ENCODE data around the gene TPM3. TPM values are rescaled to one million over a fixed set of nuclear protein-coding genes. Genes with fewer than 3 reads are reported as not detected.
A peak's percentile ranks its signal among the peaks of the same experiment; 100 is the strongest.

TPM3 gene
- total and polyA plus RNA-seq, 7 experiments from 2014 or later = 264 to 718 (median 423) TPM

DNA sequence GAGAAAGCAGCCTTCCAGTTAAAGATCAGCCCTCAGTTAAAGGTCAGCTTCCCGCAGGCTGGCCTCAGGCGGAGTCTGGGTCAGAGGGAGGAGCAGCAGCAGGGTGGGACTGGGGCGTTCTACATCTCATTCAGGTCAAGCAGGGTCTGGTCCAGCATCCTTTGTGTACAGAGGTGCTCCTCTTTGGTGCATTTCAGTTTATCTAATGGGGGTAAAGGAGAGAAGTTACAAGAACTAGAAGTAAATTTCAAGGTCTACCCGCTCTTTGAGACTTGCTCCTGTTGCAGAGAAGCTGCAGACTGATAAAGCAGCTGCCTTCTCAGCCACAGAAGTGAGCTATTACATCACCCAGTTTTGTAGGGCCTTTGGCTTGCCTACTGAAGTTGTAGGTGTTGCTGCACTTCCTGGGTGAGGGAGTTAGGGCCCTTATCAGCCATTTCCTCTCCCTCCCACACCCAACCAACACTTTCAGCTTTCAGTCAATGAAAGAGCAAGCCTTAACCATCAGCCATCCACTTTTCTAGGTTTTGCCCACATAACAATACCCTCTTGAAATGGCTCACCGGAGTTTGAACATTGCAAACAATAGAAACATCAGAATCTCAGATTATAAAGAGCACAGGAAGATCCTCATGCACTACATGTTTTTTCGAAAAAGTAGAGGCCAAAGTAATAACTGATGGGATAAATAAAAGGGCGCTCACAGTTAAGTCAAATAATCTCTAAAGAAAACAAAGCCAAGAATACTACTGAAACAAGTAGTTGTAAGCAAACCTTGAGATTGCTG, 34.2 kb downstream of the TPM3 start:
- peaks cover 0 to 16% (median 3%) of the 10 kb centered on the region in 11 donors for H3K9me3 Mint-ChIP-seq

DNA sequence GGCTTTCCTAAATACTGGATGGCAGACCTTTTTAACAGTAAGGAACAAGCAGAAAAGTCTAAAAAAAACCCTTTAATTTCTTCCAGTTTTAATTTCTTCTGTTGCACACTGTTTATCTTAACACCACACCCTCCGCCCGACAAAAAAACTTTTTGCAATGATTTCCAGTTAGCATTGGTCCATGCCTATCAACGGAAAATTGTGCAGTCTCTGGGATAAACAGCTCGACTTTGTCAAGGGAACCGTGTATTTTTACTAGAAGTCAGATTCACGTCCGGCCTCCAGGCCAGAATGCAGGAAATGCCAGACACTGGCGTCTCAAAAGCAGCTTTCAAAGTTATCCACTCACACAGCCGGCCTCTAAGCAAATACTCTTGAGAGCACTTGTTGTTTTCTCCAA, 36.6 kb downstream of the TPM3 start:
- H3K36me3 ChIP-seq (ENCODE audit: control insufficient read depth in 2 of 3, insufficient read depth in 3 of 3, low read length in 3 of 3) = peaks cover 4 to 17% (median 7%) of the 10 kb centered on the region in 3 experiments
- no peak overlapping the region for H3K4me3 ChIP-seq (ENCODE audit: low read length)
- ATAC-seq (no peak), DNase-seq (no peak)
- peaks cover 0 to 58% (median 31%) of the 10 kb centered on the region in 5 donors for H3K36me3 Mint-ChIP-seq
- ChIA-PET POLR2A (interaction anchor here (0.6 to 10.1 kb wide), 5 partner anchors 8 to 178 kb away, joined by 3 to 115 read pairs (median 5); partner anchors contain the start of gene RPS27), CTCF (interaction anchor here (1.5 kb wide), 1 partner anchor 164 kb away, joined by 3 read pairs; no protein-coding TSS in a partner anchor)
- peaks cover 0 to 4% (median 0%) of the 10 kb centered on the region in 3 experiments for H3K9me3 ChIP-seq (ENCODE audit: control insufficient read depth in 2 of 3, low read length in 3 of 3)
- H3K4me3 Mint-ChIP-seq = peak overlapping the region in 8 of 10 donors; percentile 5 to 59 (median 46)
- H3K4me1 ChIP-seq (ENCODE audit: control insufficient read depth in 2 of 2, insufficient read depth in 2 of 2, low read length in 2 of 2) = peaks cover 34 to 70% of the 10 kb centered on the region in 2 donors
- peaks cover 0 to 13% (median 3%) of the 10 kb centered on the region in 11 donors for H3K9me3 Mint-ChIP-seq
- H3K27me3 ChIP-seq (ENCODE audit: control insufficient read depth in 2 of 2, insufficient read depth in 2 of 2, low read length in 2 of 2) = no peaks in the 10 kb centered on the region
- peaks cover 36 to 80% (median 64%) of the 10 kb centered on the region in 7 donors for H3K4me1 Mint-ChIP-seq
- H3K27me3 Mint-ChIP-seq = no peaks in the 10 kb centered on the region
- peak overlapping the region; percentile 77 for H3K27ac ChIP-seq (ENCODE audit: low read depth, low read length)
- H3K27ac Mint-ChIP-seq = peak overlapping the region; percentile 79 to 97 (median 96)
- intact Hi-C loops (cut with micrococcal nuclease) = loop anchor here (5.0 to 10.0 kb wide), 5 partner anchors 38 to 480 kb away; partner anchors contain the start of genes ILF2 (in 1 of the 2), NPR1 (in 1 of the 2) and RPS27 (in 1 of the 2)

More for the DNA sequence above, 34.2 kb downstream of the TPM3 start:
- Histone ChIP-seq H3K9me3 (ENCODE audit: control insufficient read depth in 2 of 3, low read length in 3 of 3) (peaks cover 0 to 4% (median 0%) of the 10 kb centered on the region in 3 experiments), H3K4me3 (ENCODE audit: low read length) (peak overlapping the region; percentile 12), H3K27me3 (ENCODE audit: control insufficient read depth in 2 of 2, insufficient read depth in 2 of 2, low read length in 2 of 2) (no peaks in the 10 kb centered on the region), H3K4me1 (ENCODE audit: control insufficient read depth in 2 of 2, insufficient read depth in 2 of 2, low read length in 2 of 2) (peaks cover 34 to 71% of the 10 kb centered on the region in 2 donors), H3K27ac (ENCODE audit: low read depth, low read length) (peak overlapping the region; percentile 74), H3K36me3 (ENCODE audit: control insufficient read depth in 2 of 3, insufficient read depth in 3 of 3, low read length in 3 of 3) (peaks cover 7 to 37% (median 10%) of the 10 kb centered on the region in 3 experiments)
- ChIA-PET CTCF (interaction anchor here (0.7 to 1.8 kb wide), 5 partner anchors 9 to 25 kb away, joined by 3 to 7 read pairs (median 4); no protein-coding TSS in a partner anchor), POLR2A (interaction anchor here (0.6 to 10.1 kb wide), 15 partner anchors 10 to 523 kb away, joined by 3 to 115 read pairs (median 4); partner anchors contain the start of genes CHTOP and RPS27)
- H3K4me1 Mint-ChIP-seq = peaks cover 36 to 81% (median 69%) of the 10 kb centered on the region in 7 donors
- ATAC-seq (peak; percentile 98), DNase-seq (peak in 8 of 9 donors; percentile 71 to 90 (median 86))
- intact Hi-C loops (cut with micrococcal nuclease) = loop anchor here (1.0 to 10.0 kb wide), 11 partner anchors 25 to 483 kb away; partner anchors contain the start of genes RPS27 (in 2 of the 2), UBAP2L (in 2 of the 2), HAX1 (in 1 of the 2) and ILF2 (in 1 of the 2)
- no peaks in the 10 kb centered on the region for H3K27me3 Mint-ChIP-seq
- H3K27ac Mint-ChIP-seq = peak overlapping the region; percentile 89 to 97 (median 94)
- H3K4me3 Mint-ChIP-seq = peak overlapping the region; percentile 71 to 90 (median 79)
- H3K36me3 Mint-ChIP-seq = peaks cover under 1 to 67% (median 43%) of the 10 kb centered on the region in 5 donors

DNA sequence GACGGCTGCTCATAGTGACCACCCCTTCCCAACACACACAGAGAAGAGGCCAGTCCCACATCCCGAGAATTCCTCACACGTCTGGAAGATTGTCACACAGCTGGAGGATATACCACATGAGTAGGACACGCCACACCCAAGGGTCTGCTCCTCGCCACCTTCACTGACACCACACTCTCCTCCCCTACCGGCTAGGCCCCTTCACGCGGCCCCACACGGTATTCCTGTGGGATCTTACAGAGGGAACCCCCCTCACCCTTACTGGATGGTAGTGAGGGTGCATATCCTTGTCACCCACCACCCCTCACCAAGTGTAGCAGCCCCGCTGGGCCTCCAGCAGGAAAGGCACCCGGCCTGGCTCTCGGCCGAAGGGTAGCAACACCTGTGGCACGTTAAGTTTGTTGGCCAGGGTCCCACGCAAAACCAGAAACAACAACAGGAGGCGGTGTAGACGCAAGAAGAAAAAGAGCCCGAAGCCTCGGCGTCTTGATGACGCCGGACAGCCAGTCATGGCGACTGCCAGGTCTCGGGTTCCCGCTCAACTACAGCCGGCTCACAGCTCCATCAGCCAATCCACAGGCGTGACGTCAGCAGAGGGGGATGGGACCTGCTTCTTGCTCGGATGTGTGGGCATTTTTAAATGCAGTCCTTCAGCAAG, 37.2 kb downstream of the TPM3 start, which contains the start of gene NUP210L:
TSS of gene NUP210L (minus strand) at position 540 of the 658 bp plus-strand sequence.
- Mint-ChIP-seq H3K27ac (peak within 1 kb of the TSS; percentile 79 to 97 (median 96)), H3K4me3 (peak within 1 kb of the TSS in 8 of 10 donors; percentile 25 to 59 (median 46)), H3K27me3 (no peaks in the 10 kb centered on the region), H3K9me3 (peaks cover 0 to 10% (median 3%) of the 10 kb centered on the region in 11 donors), H3K36me3 (peaks cover 0 to 53% (median 28%) of the 10 kb centered on the region in 5 donors), H3K4me1 (peaks cover 36 to 74% (median 60%) of the 10 kb centered on the region in 7 donors)
- ChIA-PET CTCF (interaction anchor here (1.5 kb wide), 1 partner anchor 164 kb away, joined by 3 read pairs; no protein-coding TSS in a partner anchor), POLR2A (interaction anchor here (0.6 to 10.1 kb wide), 4 partner anchors 7 to 175 kb away, joined by 3 to 115 read pairs (median 30); partner anchors contain the start of gene RPS27)
- Histone ChIP-seq H3K4me1 (ENCODE audit: control insufficient read depth in 2 of 2, insufficient read depth in 2 of 2, low read length in 2 of 2) (peaks cover 29 to 64% of the 10 kb centered on the region in 2 donors), H3K4me3 (ENCODE audit: low read length) (no peak within 1 kb of the TSS), H3K36me3 (ENCODE audit: control insufficient read depth in 2 of 3, insufficient read depth in 3 of 3, low read length in 3 of 3) (peaks cover 4 to 11% (median 7%) of the 10 kb centered on the region in 3 experiments), H3K27me3 (ENCODE audit: control insufficient read depth in 2 of 2, insufficient read depth in 2 of 2, low read length in 2 of 2) (no peaks in the 10 kb centered on the region), H3K9me3 (ENCODE audit: control insufficient read depth in 2 of 3, low read length in 3 of 3) (peaks cover 0 to under 1% (median 0%) of the 10 kb centered on the region in 3 experiments), H3K27ac (ENCODE audit: low read depth, low read length) (peak within 1 kb of the TSS; percentile 77)
- ATAC-seq (no peak), DNase-seq (no peak)
- intact Hi-C loops (cut with micrococcal nuclease) = loop anchor here (5.0 to 10.0 kb wide), 5 partner anchors 37 to 480 kb away; partner anchors contain the start of genes ILF2 (in 1 of the 2), NPR1 (in 1 of the 2) and RPS27 (in 1 of the 2)

DNA sequence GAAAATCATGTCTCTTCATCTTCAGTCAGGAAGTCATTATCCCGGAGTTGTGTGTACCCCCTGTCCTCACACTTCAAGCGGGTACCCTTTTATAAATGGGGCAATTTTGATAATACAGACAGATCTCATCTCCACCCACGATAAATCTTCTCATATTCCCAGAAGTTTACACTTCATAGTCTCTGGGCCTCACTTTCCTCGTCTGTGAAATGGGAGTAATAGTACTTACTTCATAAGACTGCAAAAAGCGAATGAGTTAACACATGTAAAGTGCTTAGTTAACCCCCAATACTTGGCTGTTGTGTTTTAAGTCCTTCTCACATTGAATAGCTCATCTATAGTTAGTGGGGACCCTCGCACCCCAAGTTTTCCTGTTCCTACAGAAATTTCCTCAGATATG, 37.8 kb downstream of the TPM3 start:
- Histone ChIP-seq H3K27me3 (ENCODE audit: control insufficient read depth in 2 of 2, insufficient read depth in 2 of 2, low read length in 2 of 2) (no peaks in the 10 kb centered on the region), H3K4me1 (ENCODE audit: control insufficient read depth in 2 of 2, insufficient read depth in 2 of 2, low read length in 2 of 2) (peaks cover 23 to 58% of the 10 kb centered on the region in 2 donors), H3K27ac (ENCODE audit: low read depth, low read length) (peak overlapping the region; percentile 77), H3K9me3 (ENCODE audit: control insufficient read depth in 2 of 3, low read length in 3 of 3) (no peaks in the 10 kb centered on the region), H3K4me3 (ENCODE audit: low read length) (no peak overlapping the region), H3K36me3 (ENCODE audit: control insufficient read depth in 2 of 3, insufficient read depth in 3 of 3, low read length in 3 of 3) (peaks cover under 1 to 5% (median 4%) of the 10 kb centered on the region in 3 experiments)
- Mint-ChIP-seq H3K36me3 (peaks cover 0 to 47% (median 22%) of the 10 kb centered on the region in 5 donors), H3K4me3 (peak overlapping the region in 6 of 10 donors; percentile 10 to 59 (median 43)), H3K27me3 (no peaks in the 10 kb centered on the region), H3K9me3 (peaks cover 0 to 4% (median 2%) of the 10 kb centered on the region in 11 donors), H3K27ac (peak overlapping the region; percentile 79 to 97 (median 96)), H3K4me1 (peaks cover 34 to 68% (median 54%) of the 10 kb centered on the region in 7 donors)
- ChIA-PET CTCF (no interaction called here), POLR2A (interaction anchor here (0.6 to 10.1 kb wide), 3 partner anchors 9 to 590 kb away, joined by 3 to 115 read pairs (median 3); no protein-coding TSS in a partner anchor)
- intact Hi-C loops (cut with micrococcal nuclease) = loop anchor here in 1 of 2 donors (10.0 kb wide), 2 partner anchors 369 to 479 kb away; partner anchors contain the start of genes ILF2 and NPR1
- no peak for DNase-seq
- ATAC-seq = no peak

DNA sequence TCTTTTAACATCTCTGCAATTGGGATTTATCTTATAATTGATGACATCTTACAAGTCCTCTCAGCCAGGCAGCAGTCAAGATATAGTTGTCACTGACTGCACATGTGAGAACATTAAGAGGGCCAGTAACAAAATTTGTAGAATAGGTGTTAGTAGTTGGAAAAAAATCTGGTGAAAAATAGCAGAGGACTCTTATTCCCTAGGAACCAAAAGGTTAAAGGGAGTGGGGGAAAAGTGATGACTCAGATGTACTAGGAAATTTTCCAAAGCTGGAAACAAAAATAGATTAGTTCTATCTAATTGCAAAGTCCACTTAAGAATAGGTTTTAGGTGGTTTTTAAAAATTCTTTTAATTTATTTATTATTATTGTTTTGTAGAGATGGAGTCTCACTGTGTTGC, 40.6 kb downstream of the TPM3 start:
- no peaks in the 10 kb centered on the region for H3K9me3 Mint-ChIP-seq
- H3K4me3 Mint-ChIP-seq = no peak overlapping the region
- ChIA-PET CTCF (no interaction called here), POLR2A (interaction anchor here (1.1 to 10.1 kb wide), 2 partner anchors 28 to 69 kb away, joined by 3 to 115 read pairs; a partner anchor contains a TSS)
- intact Hi-C loops (cut with micrococcal nuclease) = loop anchor here in 1 of 2 donors (10.0 kb wide), 2 partner anchors 367 to 477 kb away; partner anchors contain the start of genes ILF2 and NPR1
- no peaks in the 10 kb centered on the region for H3K9me3 ChIP-seq (ENCODE audit: control insufficient read depth in 2 of 3, low read length in 3 of 3)
- peak overlapping the region in 7 of 9 donors; percentile 36 to 83 (median 49) for H3K27ac Mint-ChIP-seq
- H3K4me1 Mint-ChIP-seq = peaks cover 11 to 45% (median 27%) of the 10 kb centered on the region in 7 donors
- no peak overlapping the region for H3K4me3 ChIP-seq (ENCODE audit: low read length)
- H3K4me1 ChIP-seq (ENCODE audit: control insufficient read depth in 2 of 2, insufficient read depth in 2 of 2, low read length in 2 of 2) = peaks cover 0 to 35% of the 10 kb centered on the region in 2 donors
- H3K27ac ChIP-seq (ENCODE audit: low read depth, low read length) = no peak overlapping the region
- peaks cover 0 to 5% (median 4%) of the 10 kb centered on the region in 3 experiments for H3K36me3 ChIP-seq (ENCODE audit: control insufficient read depth in 2 of 3, insufficient read depth in 3 of 3, low read length in 3 of 3)
- DNase-seq = no peak
- H3K27me3 ChIP-seq (ENCODE audit: control insufficient read depth in 2 of 2, insufficient read depth in 2 of 2, low read length in 2 of 2) = no peaks in the 10 kb centered on the region
- H3K36me3 Mint-ChIP-seq = peaks cover 0 to 28% (median 11%) of the 10 kb centered on the region in 5 donors
- no peaks in the 10 kb centered on the region for H3K27me3 Mint-ChIP-seq
- ATAC-seq = no peak

Measured in naive thymus-derived CD4-positive, alpha-beta T cell (primary cell).